Prostate gland (tissue), 2 donors: ENCODE data around the gene DES.

Experiments used
- POLR2A ChIP-seq: fragments of 450-650 bp; IDR thresholded peaks from one replicate; pipeline ENCODE4 v1.6.1; 2016; ENCODE audit warnings: antibody characterized with exemption, mild to moderate bottlenecking
- TF ChIP-seq, protein P1 (sequence below), 4 experiments: fragments of 200-600 bp in 2 of 4; fragments of 450-650 bp in 2 of 4; sonication (generic) in 2 of 4; IDR thresholded peaks; 1 replicate in 3 of 4; 2 replicates in 1 of 4; pipeline ENCODE4 v1.5.1; 2016 to 2019; ENCODE audit warnings: antibody characterized with exemption in 4 of 4, mild to moderate bottlenecking in 2 of 4, moderate library complexity in 2 of 4

GRCh38 chr2:219403861-219404260 is 14.3 kb upstream of the DES start:
- TF ChIP-seq, protein P1, sequence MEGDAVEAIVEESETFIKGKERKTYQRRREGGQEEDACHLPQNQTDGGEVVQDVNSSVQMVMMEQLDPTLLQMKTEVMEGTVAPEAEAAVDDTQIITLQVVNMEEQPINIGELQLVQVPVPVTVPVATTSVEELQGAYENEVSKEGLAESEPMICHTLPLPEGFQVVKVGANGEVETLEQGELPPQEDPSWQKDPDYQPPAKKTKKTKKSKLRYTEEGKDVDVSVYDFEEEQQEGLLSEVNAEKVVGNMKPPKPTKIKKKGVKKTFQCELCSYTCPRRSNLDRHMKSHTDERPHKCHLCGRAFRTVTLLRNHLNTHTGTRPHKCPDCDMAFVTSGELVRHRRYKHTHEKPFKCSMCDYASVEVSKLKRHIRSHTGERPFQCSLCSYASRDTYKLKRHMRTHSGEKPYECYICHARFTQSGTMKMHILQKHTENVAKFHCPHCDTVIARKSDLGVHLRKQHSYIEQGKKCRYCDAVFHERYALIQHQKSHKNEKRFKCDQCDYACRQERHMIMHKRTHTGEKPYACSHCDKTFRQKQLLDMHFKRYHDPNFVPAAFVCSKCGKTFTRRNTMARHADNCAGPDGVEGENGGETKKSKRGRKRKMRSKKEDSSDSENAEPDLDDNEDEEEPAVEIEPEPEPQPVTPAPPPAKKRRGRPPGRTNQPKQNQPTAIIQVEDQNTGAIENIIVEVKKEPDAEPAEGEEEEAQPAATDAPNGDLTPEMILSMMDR (IDR thresholded peaks at IDR 0.05), result no peak
- TF ChIP-seq POLR2A, result no peak
